Lung (tissue), 12 donors: Measurements from ENCODE around the gene TXNDC5. TPM values are rescaled to one million over a fixed set of nuclear protein-coding genes. Genes with fewer than 3 reads are reported as not detected.
A peak's percentile ranks its signal among the peaks of the same experiment; 100 is the strongest.

Experiments used
- ATAC-seq: fragments of 200-7000 bp; cut with Tn5 transposase; one replicate; pipeline ENCODE4 v1.9.1; 2020; ENCODE audit warnings: moderate number of reproducible peaks; ENCODE audit not compliant: insufficient read depth, low FRiP score
- DNase-seq, 3 donors: peaks; one replicate each; pipeline ENCODE4 v3.0.0-alpha.2; 2013 to 2017
- H3K27ac ChIP-seq, 2 donors: one replicate each; pipeline ENCODE4 v1.5.1; 2013; ENCODE audit warnings: mild to moderate bottlenecking in 2 of 2, moderate library complexity in 2 of 2, control low read depth in 1 of 2, inconsistent platforms in 1 of 2, low read depth in 1 of 2, low read length in 1 of 2
- H3K27me3 ChIP-seq, 3 donors: one replicate each; pipeline ENCODE4 v1.5.1; 2013; ENCODE audit warnings: low read length in 2 of 3; ENCODE audit not compliant: control insufficient read depth in 3 of 3, insufficient read depth in 3 of 3
- H3K36me3 ChIP-seq, 4 donors: one replicate each; pipeline ENCODE4 v1.5.1; 2013; ENCODE audit warnings: low read length in 4 of 4, mild to moderate bottlenecking in 1 of 4, moderate library complexity in 1 of 4; ENCODE audit not compliant: control insufficient read depth in 4 of 4, insufficient read depth in 4 of 4
- H3K4me1 ChIP-seq, 5 donors: one replicate each; pipeline ENCODE4 v1.5.1; 2013; ENCODE audit warnings: low read length in 5 of 5, mild to moderate bottlenecking in 2 of 5, moderate library complexity in 1 of 5; ENCODE audit not compliant: control insufficient read depth in 5 of 5, insufficient read depth in 5 of 5
- H3K4me3 ChIP-seq: one replicate; pipeline ENCODE4 v1.5.1; 2013; ENCODE audit warnings: mild to moderate bottlenecking, control low read depth, moderate library complexity
- H3K9ac ChIP-seq, 2 donors: one replicate each; pipeline ENCODE4 v1.5.1; 2013; ENCODE audit warnings: low read length in 2 of 2, control low read depth in 1 of 2; ENCODE audit not compliant: insufficient read depth in 1 of 2
- H3K9me3 ChIP-seq, 4 donors: one replicate each; pipeline ENCODE4 v1.5.1; 2013; ENCODE audit warnings: low read length in 3 of 4, mild to moderate bottlenecking in 1 of 4, moderate library complexity in 1 of 4; ENCODE audit not compliant: control insufficient read depth in 4 of 4, insufficient read depth in 3 of 4
- WGBS, 2 donors: extraction: QIAGEN DNeasy Blood & Tissue Kit; methylation state at CpG; one replicate each; pipeline ENCODE4 v1.1.7; 2013; 5-methylcytosine and 5-hydroxymethylcytosine counted together
- polyA plus RNA-seq, 2 donors: library from polyadenylated mRNA; stranded (reverse); fragments of 200-250 nt; gene quantifications; one replicate each; pipeline ENCODE4 v1.2.1, GENCODE V29; 2013
- total RNA-seq, 2 donors: library from RNA; depleted of rRNA in 1 of 2; stranded (reverse); fragments of >200 nt in 1 of 2; gene quantifications; one replicate each; pipeline ENCODE4 v1.2.1, GENCODE V29; 2014 to 2021
- TF ChIP-seq, protein P1 (sequence below): IDR thresholded peaks from 2 replicates; pipeline ENCODE4 v1.5.1; 2012; ENCODE audit warnings: mild to moderate bottlenecking; ENCODE audit errors: control extremely low read depth, extremely low read depth
- donor health status: control.
- donor health status: control.
- donor health status: Bipolar disorder and iron deficiency.
- donor health status: healthy.
- donor health status: DM: yes; HTN: yes; CAD: no.

TXNDC5 gene
- total and polyA plus RNA-seq, 4 donors: 79.2 to 177 (median 123) TPM

GRCh38 chr6:7921632-7922092, 11.1 kb upstream of the TXNDC5 start:
- whole genome bisulfite sequencing, 2 donors: 58 to 64% methylated on average over 5 of the region's 5 CpGs
- TF ChIP-seq, protein P1, sequence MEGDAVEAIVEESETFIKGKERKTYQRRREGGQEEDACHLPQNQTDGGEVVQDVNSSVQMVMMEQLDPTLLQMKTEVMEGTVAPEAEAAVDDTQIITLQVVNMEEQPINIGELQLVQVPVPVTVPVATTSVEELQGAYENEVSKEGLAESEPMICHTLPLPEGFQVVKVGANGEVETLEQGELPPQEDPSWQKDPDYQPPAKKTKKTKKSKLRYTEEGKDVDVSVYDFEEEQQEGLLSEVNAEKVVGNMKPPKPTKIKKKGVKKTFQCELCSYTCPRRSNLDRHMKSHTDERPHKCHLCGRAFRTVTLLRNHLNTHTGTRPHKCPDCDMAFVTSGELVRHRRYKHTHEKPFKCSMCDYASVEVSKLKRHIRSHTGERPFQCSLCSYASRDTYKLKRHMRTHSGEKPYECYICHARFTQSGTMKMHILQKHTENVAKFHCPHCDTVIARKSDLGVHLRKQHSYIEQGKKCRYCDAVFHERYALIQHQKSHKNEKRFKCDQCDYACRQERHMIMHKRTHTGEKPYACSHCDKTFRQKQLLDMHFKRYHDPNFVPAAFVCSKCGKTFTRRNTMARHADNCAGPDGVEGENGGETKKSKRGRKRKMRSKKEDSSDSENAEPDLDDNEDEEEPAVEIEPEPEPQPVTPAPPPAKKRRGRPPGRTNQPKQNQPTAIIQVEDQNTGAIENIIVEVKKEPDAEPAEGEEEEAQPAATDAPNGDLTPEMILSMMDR: no peak
- ATAC-seq: no peak
- peak in 1 of 3 donors; percentile 55 for DNase-seq
- peaks cover 0 to 8% (median 0%) of the 10 kb centered on the region in 4 donors for H3K9me3 ChIP-seq
- H3K27me3 ChIP-seq: no peaks in the 10 kb centered on the region
- no peak overlapping the region for H3K4me3 ChIP-seq
- H3K9ac ChIP-seq: no peak overlapping the region
- peaks cover 0 to 14% (median 0%) of the 10 kb centered on the region in 5 donors for H3K4me1 ChIP-seq
- no peaks in the 10 kb centered on the region for H3K36me3 ChIP-seq
- H3K27ac ChIP-seq: no peak overlapping the region

DNA sequence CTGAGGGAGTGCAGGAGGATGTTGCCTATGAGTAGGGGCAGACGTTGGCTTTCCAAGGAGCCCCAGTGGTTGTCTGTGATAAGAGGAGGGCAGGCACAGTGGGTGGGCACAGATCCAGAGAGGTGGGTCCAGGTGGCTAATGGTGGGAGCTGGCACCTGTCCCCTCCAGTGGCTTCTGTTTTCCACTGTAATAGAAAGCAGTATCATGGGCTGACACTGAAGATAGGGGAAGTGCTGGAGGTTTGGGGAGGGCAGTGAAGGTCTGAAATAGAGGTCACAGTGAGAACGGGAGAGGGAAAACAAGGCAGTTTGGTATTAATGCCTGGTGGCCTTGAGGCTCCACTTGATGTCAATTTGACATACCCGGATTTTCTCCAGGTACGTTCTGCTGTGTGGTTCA, 10.5 kb upstream of the TXNDC5 start:
- no peak for DNase-seq
- Histone ChIP-seq H3K36me3 (no peaks in the 10 kb centered on the region), H3K4me3 (no peak overlapping the region), H3K9me3 (peaks cover 0 to 8% (median 0%) of the 10 kb centered on the region in 4 donors), H3K4me1 (peaks cover 0 to 14% (median 0%) of the 10 kb centered on the region in 5 donors), H3K27me3 (no peaks in the 10 kb centered on the region), H3K9ac (no peak overlapping the region), H3K27ac (no peak overlapping the region)
- no peak for ATAC-seq
- TF ChIP-seq, protein P1: no peak
- 63 to 67% methylated on average over 4 of the region's 4 CpGs for WGBS, 2 donors

DNA sequence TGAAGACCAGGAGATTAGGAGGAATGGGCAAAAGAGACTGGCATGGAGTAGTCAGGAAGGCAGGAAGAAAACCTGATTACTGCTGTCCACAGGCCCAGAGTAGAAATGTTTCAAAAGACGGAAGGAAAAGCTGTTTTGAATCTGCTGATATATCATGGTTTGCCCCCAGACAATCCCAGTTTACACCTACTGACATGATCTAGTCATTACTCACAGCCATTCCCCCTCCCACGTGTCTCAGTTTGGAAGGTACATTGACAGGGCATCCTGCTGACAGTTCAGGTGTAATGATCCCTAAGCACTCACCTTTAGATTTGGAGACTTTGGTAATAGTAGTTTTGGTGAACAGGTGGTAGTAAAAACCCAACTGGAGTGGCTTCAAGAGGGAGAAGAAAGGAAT, 9.8 kb upstream of the TXNDC5 start:
- H3K27me3 ChIP-seq: no peaks in the 10 kb centered on the region
- WGBS, 2 donors: 76 to 77% methylated on average over 2 of the region's 2 CpGs
- H3K9ac ChIP-seq: no peak overlapping the region
- peaks cover 0 to 14% (median 0%) of the 10 kb centered on the region in 5 donors for H3K4me1 ChIP-seq
- ATAC-seq (no peak), DNase-seq (no peak)
- peaks cover 0 to 2% (median 0%) of the 10 kb centered on the region in 4 donors for H3K9me3 ChIP-seq
- H3K36me3 ChIP-seq: no peaks in the 10 kb centered on the region
- TF ChIP-seq, protein P1: no peak
- no peak overlapping the region for H3K27ac ChIP-seq
- no peak overlapping the region for H3K4me3 ChIP-seq

DNA sequence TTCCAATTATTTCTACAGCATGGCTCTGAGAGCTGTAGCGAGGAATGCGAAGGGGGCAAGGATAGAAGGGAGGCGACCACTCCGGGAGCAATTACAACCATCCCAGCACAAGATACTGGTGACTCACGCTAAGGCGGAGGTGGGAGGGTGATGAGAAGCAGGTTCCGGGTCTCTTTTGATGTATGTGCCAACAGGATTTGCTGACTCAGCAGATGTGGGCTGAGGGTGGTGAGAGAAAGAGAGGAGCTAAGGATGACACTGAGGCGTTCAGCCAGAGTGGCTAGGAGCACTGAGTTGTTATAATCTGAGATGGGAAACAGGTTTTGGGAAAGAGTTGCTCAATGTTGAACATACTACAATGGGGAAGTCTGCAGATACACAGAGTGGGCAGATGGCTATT, 9.3 kb upstream of the TXNDC5 start:
- DNase-seq (no peak), ATAC-seq (peak; percentile 20)
- Histone ChIP-seq H3K4me3 (no peak overlapping the region), H3K4me1 (peaks cover 0 to 14% (median 0%) of the 10 kb centered on the region in 5 donors), H3K27ac (no peak overlapping the region), H3K9ac (no peak overlapping the region), H3K36me3 (no peaks in the 10 kb centered on the region), H3K9me3 (peaks cover 0 to 2% (median 0%) of the 10 kb centered on the region in 4 donors), H3K27me3 (peaks cover 0 to 3% (median 0%) of the 10 kb centered on the region in 3 donors)
- TF ChIP-seq, protein P1: no peak
- 67 to 84% methylated on average over 8 of the region's 8 CpGs for WGBS, 2 donors
